HepG2 (cell line): ENCODE measurements around the gene PC. TPM values are rescaled to one million over a fixed set of nuclear protein-coding genes. Genes with fewer than 3 reads are reported as not detected.

Experiments used
- GFI1 ChIP-seq: sonication (generic); formaldehyde crosslinking; IDR thresholded peaks from 2 replicates; pipeline ENCODE4 v1.5.0; 2020; ENCODE audit warnings: missing genetic modification reagents, mild to moderate bottlenecking, borderline replicate concordance
- GTF2F1 ChIP-seq: fragments of 150-350 bp; IDR thresholded peaks from 2 replicates; pipeline ENCODE4 v1.6.1; 2014; ENCODE audit warnings: low read length
- HHEX ChIP-seq: IDR thresholded peaks from 2 replicates; pipeline ENCODE4 v1.6.1; 2016; ENCODE audit warnings: control low read depth
- KAT8 ChIP-seq: IDR thresholded peaks from 2 replicates; pipeline ENCODE4 v1.6.1; 2016; ENCODE audit warnings: missing genetic modification reagents, missing compliant biosample characterization
- KDM4B ChIP-seq: sonication (generic); formaldehyde crosslinking; IDR thresholded peaks from 2 replicates; pipeline ENCODE4 v1.4.0; 2020; ENCODE audit warnings: missing genetic modification reagents
- MBNL3 ChIP-seq: fragments of 250-450 bp; sonication (Bioruptor Pico); conservative IDR thresholded peaks from 2 replicates; pipeline ENCODE4 v1.8.0; 2022; ENCODE audit warnings: mild to moderate bottlenecking, inconsistent platforms
- NAIF1 ChIP-seq: sonication (generic); formaldehyde crosslinking; IDR thresholded peaks from 2 replicates; pipeline ENCODE4 v1.5.0; 2020; ENCODE audit warnings: mild to moderate bottlenecking, missing genetic modification reagents, borderline replicate concordance
- NR2F1 ChIP-seq, 2 experiments: fragments of 450-650 bp in 1 of 2; formaldehyde crosslinking in 1 of 2; IDR thresholded peaks; 2 replicates each; pipeline versions ENCODE4 v1.5.0 to v1.6.1; 2016 to 2020; ENCODE audit warnings: mild to moderate bottlenecking in 1 of 2, missing compliant biosample characterization in 1 of 2, missing genetic modification reagents in 1 of 2, moderate library complexity in 1 of 2
- NR3C1 ChIP-seq: sonication (generic); formaldehyde crosslinking; IDR thresholded peaks from 2 replicates; pipeline ENCODE4 v1.4.0; 2020; ENCODE audit warnings: missing genetic modification reagents
- POLR2AphosphoS2 ChIP-seq: IDR thresholded peaks from 2 replicates; pipeline ENCODE4 v1.6.1; 2011; ENCODE audit warnings: low read depth, low read length, improper control_type of control experiment
- PPARG ChIP-seq: conservative IDR thresholded peaks from 2 replicates; pipeline ENCODE4 v1.6.1; 2016; ENCODE audit warnings: missing biosample characterization, missing genetic modification reagents
- RBFOX2 ChIP-seq: fragments of 200-400 bp; formaldehyde crosslinking; IDR thresholded peaks from 2 replicates; pipeline ENCODE4 v1.6.1; 2017; ENCODE audit warnings: low read depth, mild to moderate bottlenecking, low read length
- RNF2 ChIP-seq: fragments of 450-650 bp; conservative IDR thresholded peaks from 2 replicates; pipeline ENCODE4 v1.6.1; 2016; ENCODE audit warnings: low read depth
- SCMH1 ChIP-seq: sonication (generic); formaldehyde crosslinking; IDR thresholded peaks from 2 replicates; pipeline ENCODE4 v1.9.0; 2021; ENCODE audit warnings: missing genetic modification reagents, mild to moderate bottlenecking, borderline replicate concordance
- TCF12 ChIP-seq, 2 experiments: fragments of 450-650 bp in 1 of 2; sonication (generic) in 1 of 2; formaldehyde crosslinking in 1 of 2; IDR thresholded peaks; 2 replicates each; pipeline versions ENCODE4 v1.6.1 to v1.8.0; 2017 to 2022; ENCODE audit warnings: antibody characterized with exemption in 1 of 2, mild to moderate bottlenecking in 1 of 2, missing genetic modification reagents in 1 of 2, moderate library complexity in 1 of 2
- ZFP37 ChIP-seq: sonication (generic); formaldehyde crosslinking; IDR thresholded peaks from 2 replicates; pipeline ENCODE4 v1.4.0; 2020; ENCODE audit warnings: missing genetic modification reagents, borderline replicate concordance
- ZNF235 ChIP-seq: sonication (generic); formaldehyde crosslinking; IDR thresholded peaks from 2 replicates; pipeline ENCODE4 v1.8.1; 2023; ENCODE audit warnings: mild to moderate bottlenecking, missing genetic modification reagents, borderline replicate concordance
- ZNF501 ChIP-seq: sonication (generic); formaldehyde crosslinking; IDR thresholded peaks from 2 replicates; pipeline ENCODE4 v1.5.1; 2020; ENCODE audit warnings: mild to moderate bottlenecking, moderate library complexity, missing genetic modification reagents
- ZNF563 ChIP-seq: sonication (generic); formaldehyde crosslinking; IDR thresholded peaks from 2 replicates; pipeline ENCODE4 v1.8.0; 2022; ENCODE audit warnings: mild to moderate bottlenecking, moderate library complexity, missing genetic modification reagents
- ZSCAN29 ChIP-seq: sonication (generic); formaldehyde crosslinking; conservative IDR thresholded peaks from 2 replicates; pipeline ENCODE4 v1.4.0; 2020; ENCODE audit warnings: mild to moderate bottlenecking, missing genetic modification reagents
- polyA plus RNA-seq, 8 experiments: library from polyadenylated mRNA; depleted of rRNA in 3 of 8; stranded (reverse) in 7 of 8; unstranded in 1 of 8; fragments of >200 nt; fragmentation: Illumina TruSeq in 4 of 8; extraction: Trizol in 4 of 8; gene quantifications; 2 replicates each; pipeline versions ENCODE4 v1.2.1 to v1.2.3, GENCODE V29; 2011 to 2016; ENCODE audit warnings: low read depth in 4 of 8, missing spikeins in 1 of 8, mixed read lengths in 1 of 8; ENCODE audit not compliant: insufficient read depth in 1 of 8
- total RNA-seq, 5 experiments: library from RNA; depleted of rRNA; stranded (reverse); fragments of >200 nt; fragmentation: Illumina TruSeq; extraction: Trizol; gene quantifications; 2 replicates each; pipeline ENCODE4 v1.2.3, GENCODE V29; 2016; ENCODE audit warnings: low read depth in 1 of 5
- TF ChIP-seq, protein P1 (sequence below): sonication (generic); formaldehyde crosslinking; conservative IDR thresholded peaks from 2 replicates; pipeline ENCODE4 v1.8.0; 2022; ENCODE audit warnings: mild to moderate bottlenecking, moderate library complexity, missing genetic modification reagents
- TF ChIP-seq, protein P2 (sequence below): IDR thresholded peaks from 2 replicates; pipeline ENCODE4 v1.6.1; 2012; ENCODE audit warnings: inconsistent platforms
- TF ChIP-seq, protein P3 (sequence below): fragments of 450-650 bp; IDR thresholded peaks from 2 replicates; pipeline ENCODE4 v1.6.1; 2017
- TF ChIP-seq, protein P4 (sequence below): sonication (generic); formaldehyde crosslinking; IDR thresholded peaks from 2 replicates; pipeline ENCODE4 v1.4.0; 2020; ENCODE audit warnings: missing genetic modification reagents, borderline replicate concordance
- TF ChIP-seq, protein P5 (sequence below): sonication (generic); formaldehyde crosslinking; conservative IDR thresholded peaks from 2 replicates; pipeline ENCODE4 v1.8.0; 2022; ENCODE audit warnings: low read depth, missing genetic modification reagents

Gene PC
- total and polyA plus RNA-seq, 2 of the 13 experiments (the other 11 are each of a cell fraction or from before 2014, with no cell fraction given): 29.0 to 39.0 TPM

DNA sequence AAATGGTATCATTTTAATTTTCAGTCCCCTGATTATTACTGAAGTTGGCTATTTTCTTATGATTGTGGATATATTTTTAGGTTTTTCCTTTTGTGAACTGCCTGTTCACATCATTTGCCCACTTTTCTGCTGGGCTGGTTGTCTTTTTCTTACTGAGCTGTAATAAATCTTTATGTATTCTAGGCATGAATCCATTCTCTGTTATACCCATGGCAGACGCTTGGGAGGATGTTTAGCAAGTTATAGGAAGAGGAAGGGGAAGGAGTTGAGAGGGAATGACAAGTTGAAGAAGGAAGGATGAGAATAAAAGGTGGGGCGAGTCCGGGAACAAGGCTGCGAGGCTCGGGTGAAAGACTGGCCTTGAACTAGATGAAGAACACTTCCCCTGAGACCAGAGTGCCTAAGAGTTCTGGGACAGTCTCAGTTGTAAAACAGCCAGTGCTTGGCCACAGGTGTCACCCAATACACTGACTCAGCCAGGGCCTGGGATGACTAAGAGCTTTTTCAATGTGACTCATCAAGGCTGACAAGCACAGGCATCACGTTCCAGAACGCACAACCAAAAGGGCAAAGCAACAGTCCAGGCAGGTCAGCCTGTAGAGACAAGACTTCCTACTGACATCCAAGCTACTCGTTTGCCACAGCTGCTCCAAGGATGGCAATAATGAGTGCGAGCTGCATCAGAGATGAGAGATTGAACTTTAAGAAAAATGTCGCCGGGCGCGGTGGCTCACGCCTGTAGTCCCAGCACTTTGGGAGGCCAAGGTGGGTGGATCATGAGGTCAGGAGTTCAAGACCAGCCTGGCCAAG is 66.1 kb downstream of the PC start (continued):
- TF ChIP-seq SCMH1: no peak
- no peak for TF ChIP-seq TCF12 (IDR thresholded peaks at IDR 0.05)
- TF ChIP-seq TCF12 (CRISPR knock-in tag; IDR thresholded peaks at IDR 0.05): no peak
- no peak for TF ChIP-seq HHEX (CRISPR knock-in tag)
- no peak for TF ChIP-seq MBNL3 (CRISPR knock-in tag)
- TF ChIP-seq NAIF1 (CRISPR knock-in tag): no peak
- TF ChIP-seq KAT8: peak; percentile 66
- TF ChIP-seq GTF2F1: no peak
- TF ChIP-seq POLR2AphosphoS2: no peak
- TF ChIP-seq, protein P1, sequence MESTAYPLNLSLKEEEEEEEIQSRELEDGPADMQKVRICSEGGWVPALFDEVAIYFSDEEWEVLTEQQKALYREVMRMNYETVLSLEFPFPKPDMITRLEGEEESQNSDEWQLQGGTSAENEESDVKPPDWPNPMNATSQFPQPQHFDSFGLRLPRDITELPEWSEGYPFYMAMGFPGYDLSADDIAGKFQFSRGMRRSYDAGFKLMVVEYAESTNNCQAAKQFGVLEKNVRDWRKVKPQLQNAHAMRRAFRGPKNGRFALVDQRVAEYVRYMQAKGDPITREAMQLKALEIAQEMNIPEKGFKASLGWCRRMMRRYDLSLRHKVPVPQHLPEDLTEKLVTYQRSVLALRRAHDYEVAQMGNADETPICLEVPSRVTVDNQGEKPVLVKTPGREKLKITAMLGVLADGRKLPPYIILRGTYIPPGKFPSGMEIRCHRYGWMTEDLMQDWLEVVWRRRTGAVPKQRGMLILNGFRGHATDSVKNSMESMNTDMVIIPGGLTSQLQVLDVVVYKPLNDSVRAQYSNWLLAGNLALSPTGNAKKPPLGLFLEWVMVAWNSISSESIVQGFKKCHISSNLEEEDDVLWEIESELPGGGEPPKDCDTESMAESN (CRISPR knock-in tag): no peak
- TF ChIP-seq KDM4B (CRISPR knock-in tag): no peak
- TF ChIP-seq, protein P2, sequence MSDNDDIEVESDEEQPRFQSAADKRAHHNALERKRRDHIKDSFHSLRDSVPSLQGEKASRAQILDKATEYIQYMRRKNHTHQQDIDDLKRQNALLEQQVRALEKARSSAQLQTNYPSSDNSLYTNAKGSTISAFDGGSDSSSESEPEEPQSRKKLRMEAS: peak; percentile 48; the same call in 1 of the 2 replicates
- no peak for TF ChIP-seq ZFP37
- TF ChIP-seq NR3C1 (CRISPR knock-in tag): no peak
- TF ChIP-seq ZSCAN29 (CRISPR knock-in tag): 0 out of 2 replicates have a peak, but pooled peaks have one; percentile 28
- no peak; the same call in 1 of the 2 replicates for TF ChIP-seq GFI1 (CRISPR knock-in tag)
- peak in 1 of 2 experiments; percentile 49; a peak in 1 of 4 replicates for TF ChIP-seq NR2F1 (CRISPR knock-in tag; IDR thresholded peaks at IDR 0.05)
- no peak for TF ChIP-seq ZNF563
- TF ChIP-seq, protein P3, sequence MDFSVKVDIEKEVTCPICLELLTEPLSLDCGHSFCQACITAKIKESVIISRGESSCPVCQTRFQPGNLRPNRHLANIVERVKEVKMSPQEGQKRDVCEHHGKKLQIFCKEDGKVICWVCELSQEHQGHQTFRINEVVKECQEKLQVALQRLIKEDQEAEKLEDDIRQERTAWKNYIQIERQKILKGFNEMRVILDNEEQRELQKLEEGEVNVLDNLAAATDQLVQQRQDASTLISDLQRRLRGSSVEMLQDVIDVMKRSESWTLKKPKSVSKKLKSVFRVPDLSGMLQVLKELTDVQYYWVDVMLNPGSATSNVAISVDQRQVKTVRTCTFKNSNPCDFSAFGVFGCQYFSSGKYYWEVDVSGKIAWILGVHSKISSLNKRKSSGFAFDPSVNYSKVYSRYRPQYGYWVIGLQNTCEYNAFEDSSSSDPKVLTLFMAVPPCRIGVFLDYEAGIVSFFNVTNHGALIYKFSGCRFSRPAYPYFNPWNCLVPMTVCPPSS: no peak
- no peak for TF ChIP-seq RNF2
- TF ChIP-seq ZNF235 (CRISPR knock-in tag): no peak
- TF ChIP-seq, protein P4, sequence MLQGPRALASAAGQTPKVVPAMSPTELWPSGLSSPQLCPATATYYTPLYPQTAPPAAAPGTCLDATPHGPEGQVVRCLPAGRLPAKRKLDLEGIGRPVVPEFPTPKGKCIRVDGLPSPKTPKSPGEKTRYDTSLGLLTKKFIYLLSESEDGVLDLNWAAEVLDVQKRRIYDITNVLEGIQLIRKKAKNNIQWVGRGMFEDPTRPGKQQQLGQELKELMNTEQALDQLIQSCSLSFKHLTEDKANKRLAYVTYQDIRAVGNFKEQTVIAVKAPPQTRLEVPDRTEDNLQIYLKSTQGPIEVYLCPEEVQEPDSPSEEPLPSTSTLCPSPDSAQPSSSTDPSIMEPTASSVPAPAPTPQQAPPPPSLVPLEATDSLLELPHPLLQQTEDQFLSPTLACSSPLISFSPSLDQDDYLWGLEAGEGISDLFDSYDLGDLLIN (CRISPR knock-in tag): no peak
- TF ChIP-seq PPARG (CRISPR knock-in tag): no peak
- TF ChIP-seq RBFOX2: no peak
- TF ChIP-seq ZNF501 (CRISPR knock-in tag): no peak
- TF ChIP-seq, protein P5, sequence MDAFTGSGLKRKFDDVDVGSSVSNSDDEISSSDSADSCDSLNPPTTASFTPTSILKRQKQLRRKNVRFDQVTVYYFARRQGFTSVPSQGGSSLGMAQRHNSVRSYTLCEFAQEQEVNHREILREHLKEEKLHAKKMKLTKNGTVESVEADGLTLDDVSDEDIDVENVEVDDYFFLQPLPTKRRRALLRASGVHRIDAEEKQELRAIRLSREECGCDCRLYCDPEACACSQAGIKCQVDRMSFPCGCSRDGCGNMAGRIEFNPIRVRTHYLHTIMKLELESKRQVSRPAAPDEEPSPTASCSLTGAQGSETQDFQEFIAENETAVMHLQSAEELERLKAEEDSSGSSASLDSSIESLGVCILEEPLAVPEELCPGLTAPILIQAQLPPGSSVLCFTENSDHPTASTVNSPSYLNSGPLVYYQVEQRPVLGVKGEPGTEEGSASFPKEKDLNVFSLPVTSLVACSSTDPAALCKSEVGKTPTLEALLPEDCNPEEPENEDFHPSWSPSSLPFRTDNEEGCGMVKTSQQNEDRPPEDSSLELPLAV (CRISPR knock-in tag): no peak
